Memory B cell (primary cell): ENCODE results near the gene STOX1.
"Not testable (repeated sequence)": the region's sequence is repeated elsewhere in the genome, so short reads cannot be mapped to it uniquely, and the experiment has no call there.

ENCODE experiments used
- ATAC-seq: fragments of 150-1000 bp; cut with Tn5 transposase; 2 replicates; pipeline ENCODE4 v1.10.0; 2021; ENCODE audit warnings: low read depth, mild to moderate bottlenecking, moderate library complexity
- DNase-seq, 2 donors: peaks; one replicate each; pipeline ENCODE4 v3.0.0; 2022; ENCODE audit warnings: low spot score in 2 of 2
- H3K27ac Mint-ChIP-seq: one replicate; pipeline ENCODE4 v1.8.0; 2022; ENCODE audit warnings: mild to moderate bottlenecking, moderate library complexity, mixed read lengths
- H3K27me3 Mint-ChIP-seq: one replicate; pipeline ENCODE4 v1.8.0; 2022; ENCODE audit warnings: mixed read lengths
- H3K36me3 Mint-ChIP-seq: one replicate; pipeline ENCODE4 v1.8.0; 2022; ENCODE audit warnings: mild to moderate bottlenecking, mixed read lengths
- H3K4me1 Mint-ChIP-seq: one replicate; pipeline ENCODE4 v1.8.0; 2022; ENCODE audit warnings: mixed read lengths
- H3K4me3 Mint-ChIP-seq: one replicate; pipeline ENCODE4 v1.8.0; 2022; ENCODE audit warnings: mild to moderate bottlenecking, moderate library complexity, mixed read lengths
- H3K9me3 Mint-ChIP-seq: one replicate; pipeline ENCODE4 v1.8.0; 2022; ENCODE audit warnings: mixed read lengths

The STOX1 gene

GRCh38 chr10:68826764-68827591, at the start of gene STOX1:
Gene STOX1 (plus strand): TSS chr10:68827531. CDS start chr10:68827624, 93 bp downstream.
- peaks cover 3% of the 10 kb centered on the region for H3K27me3 Mint-ChIP-seq
- H3K4me3 Mint-ChIP-seq = peak within 1 kb of the TSS; percentile 76
- H3K36me3 Mint-ChIP-seq = no peaks in the 10 kb centered on the region
- ATAC-seq = peak; percentile 65
- DNase-seq = peak; percentile 39 to 57
- H3K27ac Mint-ChIP-seq = no peak within 1 kb of the TSS
- H3K4me1 Mint-ChIP-seq = no peaks in the 10 kb centered on the region
- no peaks in the 10 kb centered on the region for H3K9me3 Mint-ChIP-seq

GRCh38 chr10:68781613-68782574, 45.4 kb upstream of the STOX1 start:
- Mint-ChIP-seq H3K4me3 (peak overlapping the region; percentile 16), H3K27me3 (no peaks in the 10 kb centered on the region), H3K27ac (peak overlapping the region; percentile 86), H3K9me3 (no peaks in the 10 kb centered on the region), H3K36me3 (peaks cover 23% of the 10 kb centered on the region), H3K4me1 (peaks cover 13% of the 10 kb centered on the region)
- DNase-seq (no peak), ATAC-seq (peak; percentile 45)

GRCh38 chr10:68784476-68784875, 42.9 kb upstream of the STOX1 start:
- Mint-ChIP-seq H3K9me3 (no peaks in the 10 kb centered on the region), H3K27me3 (no peaks in the 10 kb centered on the region), H3K36me3 (peaks cover 19% of the 10 kb centered on the region), H3K27ac (no peak overlapping the region), H3K4me3 (no peak overlapping the region), H3K4me1 (peaks cover 13% of the 10 kb centered on the region)
- ATAC-seq = no peak
- DNase-seq = no peak

GRCh38 chr10:68787813-68788212, 39.5 kb upstream of the STOX1 start:
- Mint-ChIP-seq H3K4me3 (no peak overlapping the region), H3K4me1 (no peaks in the 10 kb centered on the region), H3K27ac (no peak overlapping the region), H3K9me3 (no peaks in the 10 kb centered on the region), H3K27me3 (no peaks in the 10 kb centered on the region), H3K36me3 (peaks cover 18% of the 10 kb centered on the region)
- DNase-seq (no peak), ATAC-seq (no peak)

GRCh38 chr10:68790476-68790875, 36.9 kb upstream of the STOX1 start:
- Mint-ChIP-seq H3K36me3 (peaks cover 19% of the 10 kb centered on the region), H3K4me3 (no peak overlapping the region), H3K9me3 (no peaks in the 10 kb centered on the region), H3K4me1 (no peaks in the 10 kb centered on the region), H3K27ac (no peak overlapping the region), H3K27me3 (no peaks in the 10 kb centered on the region)
- ATAC-seq = no peak
- no peak for DNase-seq

- Mint-ChIP-seq H3K4me3 (no peak overlapping the region), H3K4me1 (no peaks in the 10 kb centered on the region), H3K9me3 (no peaks in the 10 kb centered on the region), H3K27ac (no peak overlapping the region), H3K36me3 (peaks cover 17% of the 10 kb centered on the region), H3K27me3 (no peaks in the 10 kb centered on the region)
- DNase-seq = no peak
- no peak for ATAC-seq
Observed at GRCh38 chr10:68792115-68792514, 35.2 kb upstream of the STOX1 start.

GRCh38 chr10:68795886-68796532, 31.3 kb upstream of the STOX1 start:
- DNase-seq = no peak
- no peaks in the 10 kb centered on the region for H3K4me1 Mint-ChIP-seq
- no peaks in the 10 kb centered on the region for H3K27me3 Mint-ChIP-seq
- no peak for ATAC-seq
- H3K4me3 Mint-ChIP-seq = no peak overlapping the region
- no peaks in the 10 kb centered on the region for H3K9me3 Mint-ChIP-seq
- H3K36me3 Mint-ChIP-seq = peaks cover 11% of the 10 kb centered on the region
- H3K27ac Mint-ChIP-seq = no peak overlapping the region

GRCh38 chr10:68796605-68797004, 30.7 kb upstream of the STOX1 start:
- DNase-seq (no peak), ATAC-seq (no peak)
- Mint-ChIP-seq H3K4me1 (no peaks in the 10 kb centered on the region), H3K9me3 (no peaks in the 10 kb centered on the region), H3K4me3 (no peak overlapping the region), H3K27me3 (no peaks in the 10 kb centered on the region), H3K36me3 (peaks cover 10% of the 10 kb centered on the region), H3K27ac (no peak overlapping the region)

- DNase-seq (no peak), ATAC-seq (no peak)
- H3K27ac Mint-ChIP-seq = no peak overlapping the region
- H3K9me3 Mint-ChIP-seq = no peaks in the 10 kb centered on the region
- peaks cover 2% of the 10 kb centered on the region for H3K36me3 Mint-ChIP-seq
- no peaks in the 10 kb centered on the region for H3K4me1 Mint-ChIP-seq
- no peaks in the 10 kb centered on the region for H3K27me3 Mint-ChIP-seq
- H3K4me3 Mint-ChIP-seq = no peak overlapping the region
Observed at GRCh38 chr10:68800211-68800610, 27.1 kb upstream of the STOX1 start.

- DNase-seq (no peak), ATAC-seq (no peak)
- H3K9me3 Mint-ChIP-seq = no peaks in the 10 kb centered on the region
- no peak overlapping the region for H3K4me3 Mint-ChIP-seq
- no peaks in the 10 kb centered on the region for H3K27me3 Mint-ChIP-seq
- no peaks in the 10 kb centered on the region for H3K4me1 Mint-ChIP-seq
- no peaks in the 10 kb centered on the region for H3K36me3 Mint-ChIP-seq
- H3K27ac Mint-ChIP-seq = no peak overlapping the region
Observed at GRCh38 chr10:68804692-68805091, 22.6 kb upstream of the STOX1 start.

- not testable (repeated sequence) for DNase-seq, H3K27ac Mint-ChIP-seq, H3K4me3 Mint-ChIP-seq, H3K9me3 Mint-ChIP-seq, H3K4me1 Mint-ChIP-seq, ATAC-seq, H3K27me3 Mint-ChIP-seq, H3K36me3 Mint-ChIP-seq
Observed at GRCh38 chr10:68810830-68811229, 16.5 kb upstream of the STOX1 start.

- Mint-ChIP-seq H3K4me3 (no peak overlapping the region), H3K27me3 (no peaks in the 10 kb centered on the region), H3K36me3 (no peaks in the 10 kb centered on the region), H3K9me3 (no peaks in the 10 kb centered on the region), H3K27ac (no peak overlapping the region), H3K4me1 (no peaks in the 10 kb centered on the region)
- no peak for DNase-seq
- no peak for ATAC-seq
Observed at GRCh38 chr10:68811314-68812009, 15.9 kb upstream of the STOX1 start.

GRCh38 chr10:68812420-68812819, 14.9 kb upstream of the STOX1 start:
- Mint-ChIP-seq H3K27me3 (no peaks in the 10 kb centered on the region), H3K36me3 (no peaks in the 10 kb centered on the region), H3K4me3 (no peak overlapping the region), H3K4me1 (no peaks in the 10 kb centered on the region), H3K9me3 (no peaks in the 10 kb centered on the region), H3K27ac (no peak overlapping the region)
- DNase-seq (no peak), ATAC-seq (no peak)
